Stimulated activated CD4-positive, alpha-beta T cell treated with anti-CD3 and anti-CD28 coated beads, Interleukin-12 subunit alpha, Interleukin-12 subunit beta, amount 100 ng/mL, for 24 hours (primary cell): ENCODE measurements around the gene PRR5L.

ENCODE experiments used
- DNase-seq, 2 experiments: peaks; one replicate each; pipeline ENCODE4 v3.0.0-alpha.2; 2020; ENCODE audit warnings: low read depth in 2 of 2

The PRR5L gene

DNA sequence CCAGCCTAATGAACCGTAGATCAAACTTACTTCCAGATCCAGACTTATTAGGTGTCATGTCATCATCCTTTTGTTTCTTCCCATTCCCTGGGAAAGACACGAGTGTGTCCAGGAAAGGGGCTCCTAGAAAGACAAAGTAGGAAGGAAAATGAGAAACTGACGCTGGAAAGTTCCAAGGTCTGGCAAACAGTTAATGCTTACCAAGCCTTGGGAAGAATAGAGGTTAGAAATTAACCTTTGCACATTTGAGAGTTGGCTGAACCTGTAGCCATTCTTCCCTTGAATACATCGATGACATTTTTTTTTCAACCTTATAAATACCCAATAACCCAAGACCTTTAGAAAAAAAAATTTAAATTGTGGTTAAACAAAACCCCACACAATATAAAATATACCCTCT, 136.7 kb downstream of the PRR5L start:
- no peak for DNase-seq

DNA sequence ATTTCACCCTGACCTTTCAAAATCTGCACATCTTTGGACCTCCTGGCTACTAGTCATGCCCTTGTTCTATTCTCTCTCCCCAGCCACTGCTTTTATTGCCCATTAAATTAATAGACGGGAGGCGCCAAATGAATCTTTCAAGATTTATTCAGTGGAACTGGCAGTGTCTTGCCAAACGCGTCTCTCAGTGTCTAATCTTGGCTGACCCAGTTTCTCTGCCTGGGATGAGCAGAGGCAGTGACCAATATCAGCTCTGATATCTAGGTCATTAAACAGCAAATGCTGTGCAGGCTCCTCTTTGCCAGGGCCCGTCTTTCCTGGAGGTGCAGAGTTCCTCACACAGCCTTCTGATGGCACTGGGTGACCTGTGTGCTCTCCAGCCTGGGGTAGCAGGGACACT, 140.0 kb downstream of the PRR5L start:
- DNase-seq: no peak

DNA sequence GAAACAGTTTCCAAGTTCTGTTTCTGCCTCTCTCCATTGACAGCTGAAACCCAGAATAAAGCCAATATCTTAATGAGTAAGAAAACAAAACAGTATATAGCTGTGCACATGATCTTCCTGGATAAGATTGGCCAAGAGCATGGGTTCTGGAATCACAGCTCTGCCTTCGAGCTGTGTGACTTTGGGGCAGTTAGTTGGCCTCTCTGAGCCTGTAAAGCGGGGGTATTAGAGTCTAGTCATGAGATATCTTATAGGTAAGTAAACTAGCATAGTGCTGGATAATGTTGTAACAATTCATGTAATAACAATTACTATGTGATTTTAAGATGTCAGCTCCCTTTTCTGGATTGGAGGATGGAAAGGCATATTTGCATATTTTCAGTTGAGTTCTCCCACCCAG, 140.5 kb downstream of the PRR5L start:
- DNase-seq: no peak

DNA sequence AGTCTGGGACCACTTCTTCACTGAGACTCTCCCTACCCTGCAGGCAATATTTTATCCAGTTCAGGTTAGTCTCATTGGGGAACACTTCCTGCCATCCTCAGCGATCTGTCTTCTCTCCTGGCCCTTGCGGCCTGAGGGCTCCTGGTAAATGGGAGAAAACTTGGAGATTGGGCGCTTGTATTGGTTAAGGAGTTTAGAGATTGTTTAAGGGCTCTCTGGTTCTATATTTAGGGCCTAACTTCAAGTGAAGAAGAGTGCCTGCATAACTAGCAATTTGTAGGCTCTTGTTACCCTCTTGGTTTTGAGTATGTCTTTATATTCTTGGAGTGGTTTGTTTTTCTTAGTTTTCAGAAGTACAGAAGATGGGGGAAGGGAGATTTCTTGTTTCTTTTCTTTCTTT, 141.3 kb downstream of the PRR5L start:
- DNase-seq: no peak

DNA sequence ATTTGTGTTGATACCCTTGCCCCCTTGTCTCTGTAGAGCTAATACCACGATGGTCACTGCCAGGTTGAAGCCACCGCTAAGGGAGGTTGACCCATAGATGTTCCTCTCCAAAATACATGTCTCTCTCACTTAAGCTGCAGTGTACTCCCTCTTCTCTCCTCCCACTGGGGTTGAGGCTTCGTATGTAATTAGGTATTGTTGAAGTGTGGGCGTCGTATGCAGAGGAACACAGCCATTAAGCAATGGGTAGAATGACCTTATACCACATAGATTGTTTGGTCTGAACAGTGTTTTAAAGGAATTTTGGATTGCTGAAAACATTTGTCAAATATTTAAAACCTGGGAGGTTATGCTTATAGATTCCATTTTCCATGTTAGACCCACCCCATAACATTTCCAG, 142.0 kb downstream of the PRR5L start:
- DNase-seq: no peak

DNA sequence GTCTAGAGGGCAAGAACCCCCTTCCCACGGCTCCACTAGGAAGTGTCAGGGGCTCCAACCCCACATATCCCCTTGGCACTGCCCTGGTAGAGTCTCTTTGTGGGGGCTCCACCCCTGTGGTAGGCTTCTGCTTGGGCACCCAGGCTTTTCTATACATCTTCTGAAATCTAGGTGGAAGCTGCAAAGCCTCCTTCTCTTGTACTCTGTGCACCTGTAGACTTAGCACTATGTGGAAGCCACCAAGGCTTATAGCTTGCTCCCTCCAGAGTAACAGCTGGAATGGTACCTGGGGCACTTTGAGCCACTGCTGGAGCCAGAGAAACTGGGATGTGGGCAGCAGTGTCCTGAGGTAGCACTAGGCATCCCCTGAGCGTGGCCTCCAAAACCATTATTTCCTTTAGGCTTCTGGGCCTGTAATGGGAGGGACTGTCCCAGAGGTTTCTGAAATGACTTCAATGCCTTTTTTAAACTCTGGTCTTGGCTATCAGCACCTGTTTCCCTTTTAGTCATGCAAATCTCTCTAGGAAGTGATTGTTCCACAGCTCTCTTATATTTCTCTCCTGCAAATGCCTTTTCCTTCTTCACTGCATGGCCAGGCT, 145.6 kb downstream of the PRR5L start:
- no peak for DNase-seq

DNA sequence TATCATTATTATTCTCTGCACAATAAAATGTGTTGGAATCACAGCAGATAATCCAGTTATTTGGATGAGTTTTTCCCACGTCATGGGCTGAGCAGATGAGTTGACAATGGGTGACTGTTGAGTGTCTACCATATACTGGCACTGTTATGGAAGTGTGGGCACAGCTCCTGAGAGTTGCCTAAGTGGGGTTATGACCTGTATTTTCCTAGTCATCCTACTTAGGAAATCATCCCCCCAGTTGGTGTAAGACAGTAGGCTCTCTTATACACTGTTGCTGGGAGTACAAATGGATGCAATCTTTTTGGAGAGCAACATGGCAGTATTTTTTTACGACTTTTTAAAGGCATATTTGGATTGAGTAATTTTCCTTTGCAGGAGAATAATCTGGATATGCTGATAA, 147.6 kb downstream of the PRR5L start:
- DNase-seq: no peak

DNA sequence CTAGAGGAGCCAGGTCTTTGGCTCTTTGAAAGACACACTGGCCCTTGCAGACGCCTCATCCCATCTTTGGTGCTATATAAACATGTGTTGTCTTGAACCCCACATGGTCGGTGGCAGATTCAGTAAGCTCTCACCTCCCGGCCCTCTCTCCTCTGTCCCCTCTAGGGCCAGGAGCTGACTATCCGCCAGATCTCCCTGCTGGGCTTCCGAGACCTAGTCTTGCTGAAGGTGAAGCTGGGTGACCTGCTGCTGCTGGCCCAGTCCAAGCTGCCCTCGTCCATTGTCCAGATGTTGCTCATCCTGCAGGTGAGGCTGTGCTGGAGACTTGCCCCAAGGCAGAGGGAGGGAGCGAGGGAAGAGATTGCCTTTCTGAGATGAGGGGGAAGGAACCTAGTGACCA, 150.0 kb downstream of the PRR5L start:
- no peak for DNase-seq

DNA sequence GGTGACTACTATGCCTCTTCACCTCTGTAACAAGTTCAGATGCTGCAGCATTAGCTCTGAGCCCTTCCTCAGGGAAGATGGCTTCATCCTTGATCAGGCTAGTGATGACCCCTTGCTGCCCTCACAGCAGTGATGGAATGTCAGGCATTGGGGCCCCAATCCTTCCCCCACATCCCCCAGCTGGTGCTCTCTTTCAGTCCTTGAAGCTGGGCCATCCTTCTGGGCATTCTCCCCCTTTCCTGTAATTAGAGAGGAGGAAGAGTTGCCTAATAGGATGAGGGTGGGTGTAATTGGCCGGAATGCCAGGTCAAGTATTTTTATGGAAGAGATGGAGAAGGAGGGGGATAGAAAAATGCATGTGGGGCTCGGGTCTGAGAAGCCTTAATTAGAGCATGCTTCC, 151.4 kb downstream of the PRR5L start:
- DNase-seq: no peak

DNA sequence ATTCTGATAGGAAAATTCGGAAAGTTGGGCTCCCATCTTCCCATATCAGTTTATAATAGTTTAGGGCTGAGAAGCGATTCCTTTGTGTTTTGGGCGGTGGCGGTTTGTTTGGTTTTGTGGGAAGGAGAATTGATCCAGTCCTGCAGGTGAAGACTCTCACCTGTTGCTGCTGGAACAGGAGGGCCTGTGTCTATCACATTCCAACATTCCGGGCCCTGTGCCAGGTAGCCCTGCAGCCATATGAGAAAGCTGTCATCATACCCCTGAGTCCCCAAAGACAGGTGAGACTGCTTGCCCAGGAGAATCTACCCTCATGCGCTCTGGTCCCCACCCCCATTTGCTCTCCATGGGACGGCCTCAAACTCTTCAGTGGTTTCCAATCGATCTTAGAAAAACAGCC, 151.9 kb downstream of the PRR5L start:
- DNase-seq: no peak

DNA sequence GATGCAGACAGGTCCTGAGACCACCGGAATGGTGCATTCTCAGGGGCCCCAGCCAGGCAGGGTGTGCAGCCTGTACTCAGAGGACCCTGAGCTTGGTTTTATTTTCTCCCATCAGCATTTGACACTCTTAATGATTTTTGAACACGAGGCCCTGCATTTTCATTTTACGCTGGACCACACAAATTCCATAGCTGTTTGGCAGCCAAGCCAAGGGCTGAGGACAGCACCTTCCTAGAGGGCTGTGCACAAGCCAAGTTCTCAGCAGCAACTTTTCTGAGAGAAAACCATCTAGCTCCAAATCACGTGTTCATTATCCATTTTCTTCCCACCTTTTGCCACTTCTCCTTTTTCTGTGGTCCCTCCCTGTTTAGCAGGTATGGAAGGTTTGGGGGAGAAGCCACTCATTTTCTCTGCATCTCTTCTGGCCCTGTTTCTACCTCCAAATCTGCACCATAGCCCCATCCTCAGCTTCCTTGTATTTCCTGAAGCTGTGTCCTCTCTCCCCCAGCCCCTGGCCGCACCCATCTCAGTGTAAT, 153.5 kb downstream of the PRR5L start:
- DNase-seq: no peak

DNA sequence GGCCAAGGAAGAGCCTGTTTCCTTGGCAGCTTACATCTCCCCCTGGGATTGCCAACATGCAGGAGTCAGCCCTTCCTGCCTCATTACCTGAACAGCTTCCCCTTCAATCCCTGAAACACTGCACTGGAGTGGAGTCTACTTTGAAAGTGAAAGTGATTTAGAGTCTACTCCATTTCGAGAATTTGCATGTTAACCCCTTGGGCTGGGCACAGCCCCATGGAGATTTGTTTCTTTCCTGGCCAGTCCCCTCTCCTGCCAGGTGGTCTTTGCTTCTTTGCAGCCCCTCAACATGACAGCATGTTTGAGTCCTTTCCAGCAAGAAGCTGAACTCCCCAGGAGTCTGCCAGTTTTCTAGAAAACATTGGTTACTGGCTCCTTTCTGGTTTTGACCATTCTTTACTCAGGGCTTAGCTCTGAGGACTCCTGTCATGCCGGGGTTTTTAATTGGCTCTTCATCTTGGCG, 154.1 kb downstream of the PRR5L start:
- DNase-seq: no peak

DNA sequence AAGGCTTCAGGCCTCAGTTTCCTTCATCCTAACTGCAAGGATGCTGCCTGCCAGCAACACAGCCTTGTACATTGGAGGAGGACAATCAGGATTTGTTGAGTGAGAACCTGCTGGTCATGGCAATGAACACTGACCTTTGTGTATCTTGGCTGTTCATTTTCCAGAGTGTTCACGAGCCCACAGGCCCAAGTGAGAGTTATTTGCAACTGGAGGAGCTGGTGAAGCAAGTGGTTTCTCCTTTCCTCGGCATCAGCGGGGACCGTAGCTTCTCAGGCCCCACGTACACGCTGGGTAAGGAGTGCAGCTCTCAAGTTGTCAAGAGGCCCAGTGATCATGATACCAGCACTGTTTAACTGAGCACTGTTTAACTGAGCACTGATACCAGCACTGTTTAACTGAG, 155.0 kb downstream of the PRR5L start:
- no peak for DNase-seq

DNA sequence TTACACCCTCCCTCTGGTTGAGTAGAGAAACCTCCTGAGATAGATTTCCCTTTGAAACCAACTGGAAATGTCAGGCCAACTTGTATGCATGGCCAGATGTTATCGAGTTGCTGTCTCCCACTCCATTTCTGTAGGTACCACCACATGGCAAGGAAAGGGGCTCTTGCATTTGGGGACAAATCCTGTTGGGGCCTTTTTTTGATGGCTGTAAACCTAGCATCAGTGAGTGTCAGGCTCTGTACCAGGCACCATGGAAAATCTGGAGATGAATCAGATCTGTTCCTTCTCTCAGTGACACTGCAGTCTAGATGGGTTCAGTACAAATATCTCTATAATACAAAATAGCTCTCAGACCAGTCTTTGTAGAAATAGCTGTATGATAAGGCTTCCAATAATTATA, 155.6 kb downstream of the PRR5L start:
- DNase-seq: no peak

DNA sequence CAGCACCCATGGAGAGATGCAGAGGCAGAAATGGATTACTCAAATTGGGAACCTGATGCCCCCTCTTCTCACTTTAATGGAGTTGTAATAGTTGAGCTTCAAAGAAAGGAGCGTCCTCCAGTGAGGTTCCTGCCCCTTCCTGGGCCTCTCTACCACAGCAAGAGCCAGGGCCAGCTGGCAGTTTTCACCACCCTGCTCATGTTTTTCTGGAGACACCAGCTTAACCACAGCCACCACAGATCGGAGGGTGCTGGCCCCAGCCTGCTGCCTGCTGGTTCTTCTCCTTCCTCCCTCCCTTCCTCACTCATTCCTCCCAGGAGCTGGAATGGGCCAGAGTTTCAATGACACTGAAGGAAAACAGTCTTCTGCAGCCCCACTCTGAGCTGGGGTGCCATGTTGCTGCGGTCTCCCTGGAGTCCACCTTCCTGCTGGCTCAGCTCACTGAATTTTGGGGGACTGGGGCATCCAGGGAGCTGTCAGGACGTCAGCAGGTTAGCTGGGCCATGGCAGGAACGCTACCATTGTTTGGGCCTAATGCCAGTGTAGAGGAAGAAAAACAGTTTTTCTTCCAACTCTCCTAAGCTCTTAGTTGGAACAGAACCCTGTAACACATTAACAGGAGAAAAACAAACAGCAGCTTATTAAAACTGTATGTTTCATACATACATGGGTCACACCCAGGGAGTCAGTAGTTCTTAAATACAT, 156.3 kb downstream of the PRR5L start:
- DNase-seq: peak in 1 of 2 experiments; percentile 8

DNA sequence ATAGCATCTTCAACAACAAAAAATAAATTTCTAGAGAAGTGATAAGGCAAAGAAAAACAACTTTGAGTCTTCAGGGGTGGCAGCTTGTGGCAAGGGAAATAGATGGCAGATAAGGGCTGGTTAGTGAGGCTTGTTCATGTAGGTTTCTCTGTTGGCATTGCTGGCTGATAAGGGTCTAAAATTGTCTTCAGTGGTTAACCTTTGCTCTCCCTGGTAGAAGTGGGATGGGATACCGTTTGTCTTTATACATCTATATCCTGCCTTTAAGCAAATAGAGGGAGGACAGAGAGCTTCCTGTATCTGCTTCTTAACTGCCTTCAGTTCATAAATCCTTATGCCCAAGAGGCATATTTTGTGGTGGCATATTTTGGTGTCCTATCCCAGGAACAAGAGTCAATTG, 156.9 kb downstream of the PRR5L start:
- no peak for DNase-seq

DNA sequence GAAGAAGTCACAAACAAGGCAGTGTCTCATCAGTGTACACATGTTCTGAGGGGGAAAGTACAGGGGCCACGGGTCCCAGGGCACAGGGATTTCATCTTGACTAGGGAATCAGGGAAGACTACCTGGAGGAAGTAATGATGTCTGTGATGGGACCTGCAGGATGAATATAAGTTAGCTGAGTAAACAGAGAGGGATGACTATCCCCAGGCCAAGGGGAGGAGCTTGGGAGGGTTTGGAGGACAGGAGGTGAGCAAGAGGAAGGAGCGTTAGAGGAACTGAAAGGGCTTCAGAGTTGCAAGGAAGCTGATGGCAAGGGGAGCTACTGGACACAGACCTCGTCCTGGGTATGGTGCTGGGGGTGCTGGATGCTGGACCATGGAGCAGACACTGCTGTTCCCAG, 157.6 kb downstream of the PRR5L start:
- DNase-seq: no peak

DNA sequence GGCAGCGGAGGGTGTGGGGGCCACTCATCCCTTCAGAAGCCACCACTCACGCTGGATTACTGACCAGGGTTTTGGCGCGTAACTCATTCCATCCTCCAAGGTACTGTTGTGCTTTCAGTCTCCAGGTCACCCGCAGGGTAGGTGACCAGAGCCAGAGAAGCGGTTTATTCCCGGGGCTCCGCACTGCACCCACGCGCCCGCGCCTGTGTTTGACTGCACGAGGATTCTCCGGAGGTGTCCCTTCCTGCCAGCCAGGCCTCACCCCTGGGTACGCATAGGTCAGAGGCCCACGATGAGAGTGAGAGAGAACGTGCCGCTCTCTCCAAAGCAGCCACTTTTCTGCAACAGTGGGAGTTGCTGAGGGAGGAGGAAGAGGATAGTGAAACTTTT, 158.5 kb downstream of the PRR5L start:
- no peak for DNase-seq

DNA sequence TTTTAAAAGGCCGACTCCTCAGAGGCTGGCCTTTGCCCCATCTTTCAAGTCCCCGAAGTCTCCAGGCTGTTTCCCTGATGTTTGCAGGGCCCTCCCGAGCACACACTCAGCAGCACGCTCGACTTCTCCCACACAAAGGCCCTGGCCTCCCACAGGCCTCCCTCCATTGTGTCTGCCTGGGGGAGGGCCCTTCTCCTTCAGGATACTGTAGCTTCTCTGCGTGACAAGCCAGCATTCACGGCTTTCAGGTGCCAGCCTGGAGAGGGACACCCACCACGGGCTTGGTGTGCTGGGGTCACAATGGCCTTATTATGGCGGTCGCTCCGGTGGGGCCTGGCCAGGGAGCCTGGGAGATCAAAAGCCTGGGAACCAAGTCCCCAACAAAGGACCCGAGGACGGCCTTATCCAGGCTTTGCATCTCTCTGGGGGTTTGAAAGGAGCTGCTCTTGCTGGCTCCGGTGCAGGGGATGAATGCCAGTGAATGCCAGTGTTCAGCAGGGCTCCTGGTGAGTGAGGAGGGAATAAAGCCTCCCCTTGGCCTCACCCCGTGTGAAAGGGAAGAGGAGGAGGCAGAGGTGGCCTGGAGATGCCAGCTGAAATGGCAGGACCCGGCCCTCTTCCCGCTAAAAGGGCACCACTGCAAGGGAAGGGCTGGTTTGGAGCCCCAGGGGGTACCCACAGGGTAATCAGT, 159.0 kb downstream of the PRR5L start:
- DNase-seq: no peak

DNA sequence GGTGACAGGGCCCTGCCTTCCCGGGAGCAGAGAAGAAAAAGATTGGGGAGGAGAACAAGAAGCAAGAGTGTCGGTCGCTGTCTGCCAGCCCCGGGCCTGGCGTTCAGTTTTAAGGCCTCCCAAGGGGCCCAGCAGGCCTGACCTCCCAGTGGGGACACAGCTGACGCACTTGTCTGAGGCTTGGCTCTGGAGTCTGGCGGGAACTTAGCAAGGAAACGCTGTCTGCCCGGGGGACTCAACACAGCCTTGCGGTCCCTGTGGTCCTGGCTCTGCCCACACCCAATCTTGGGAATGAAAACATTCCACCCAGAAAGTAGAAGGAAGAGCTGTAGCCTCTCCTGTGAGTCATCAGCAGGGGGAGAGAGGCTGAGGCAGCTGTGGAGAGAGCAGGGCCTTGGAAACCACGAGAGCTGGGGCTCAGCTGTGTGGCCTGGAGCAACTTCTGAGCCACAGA, 159.6 kb downstream of the PRR5L start:
- no peak for DNase-seq

DNA sequence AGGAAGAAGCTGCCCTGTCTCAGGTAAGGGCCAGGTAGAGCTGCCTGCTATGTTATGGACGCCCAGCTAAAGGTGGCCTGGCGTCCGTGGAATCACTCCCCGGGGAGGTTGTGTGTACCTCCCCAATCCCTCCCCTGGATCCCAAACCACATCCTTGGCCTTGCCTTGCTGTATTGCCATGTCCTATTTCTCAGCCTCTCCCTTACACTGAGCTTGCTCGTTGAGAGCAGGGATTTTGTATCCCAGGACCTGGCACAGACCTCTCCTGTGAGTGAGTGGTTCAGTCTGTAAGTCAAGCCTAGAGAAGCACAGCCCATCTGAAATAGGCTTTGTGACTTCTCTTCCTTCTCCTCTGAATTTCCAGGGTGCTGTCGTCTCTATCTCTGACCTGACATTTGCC, 160.1 kb downstream of the PRR5L start:
- no peak for DNase-seq

DNA sequence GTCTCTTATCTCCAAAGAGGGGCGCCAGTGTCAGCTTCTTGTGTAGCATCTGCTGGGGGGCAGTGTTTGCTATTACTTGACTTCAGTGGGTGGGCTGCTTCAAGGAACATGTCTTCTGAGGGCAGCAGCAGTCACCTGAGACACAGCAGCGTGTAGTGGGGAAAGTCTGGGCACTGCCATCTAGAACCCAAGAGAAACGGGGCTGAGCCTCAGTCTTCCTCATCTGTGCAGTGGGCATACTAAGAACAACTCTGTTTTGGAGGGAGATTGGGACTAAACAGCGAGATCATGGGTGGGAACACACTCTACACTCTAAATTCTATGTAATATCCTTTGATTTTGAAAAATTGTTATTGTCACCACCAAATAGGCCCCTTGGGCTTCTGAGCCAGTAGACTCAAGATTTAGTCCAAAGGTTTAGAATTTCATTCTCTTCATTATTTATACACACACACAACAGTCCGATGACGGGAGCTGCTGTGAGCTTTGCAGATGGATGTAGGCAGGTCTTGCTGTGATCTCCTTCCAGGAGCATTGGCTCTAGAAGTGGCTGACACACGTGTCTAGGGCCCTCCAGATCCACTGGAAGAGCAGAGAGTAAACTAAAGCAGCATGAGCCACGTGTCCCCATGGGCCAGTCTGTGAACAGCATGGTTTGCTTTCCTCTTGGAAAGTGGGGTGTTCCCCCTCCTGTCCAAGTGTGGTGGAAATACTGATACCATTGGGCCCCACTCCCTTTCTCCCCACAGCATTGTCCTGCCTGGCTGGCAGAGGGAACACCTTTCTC, 162.2 kb downstream of the PRR5L start:
- no peak for DNase-seq
